Retina (tissue), 1 donor: ENCODE measurements around the gene CACNA1H.
"Not testable (repeated sequence)": the region's sequence is repeated elsewhere in the genome, so short reads cannot be mapped to it uniquely, and the experiment has no call there.

ENCODE experiments used
- DNase-seq: peaks from one replicate; pipeline ENCODE4 v3.0.0-alpha.2; 2016

The CACNA1H gene

DNA sequence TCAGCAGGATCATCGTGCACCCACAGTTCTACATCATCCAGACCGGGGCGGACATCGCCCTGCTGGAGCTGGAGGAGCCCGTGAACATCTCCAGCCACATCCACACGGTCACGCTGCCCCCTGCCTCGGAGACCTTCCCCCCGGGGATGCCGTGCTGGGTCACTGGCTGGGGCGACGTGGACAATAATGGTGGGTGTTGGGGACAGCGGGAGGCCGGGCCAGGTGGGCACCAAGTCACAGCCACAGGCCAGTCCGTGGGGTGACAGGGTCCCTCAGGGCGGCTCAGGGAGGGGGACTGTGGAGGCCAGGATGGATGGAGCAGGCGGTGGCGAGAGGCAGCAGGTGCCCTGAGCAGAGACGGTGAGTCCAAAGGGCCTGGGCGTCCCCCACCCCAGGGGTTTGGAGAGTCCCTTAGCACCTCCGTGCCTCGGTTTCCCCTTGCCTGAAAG is 104.0 kb downstream of the CACNA1H start:
- DNase-seq: no peak

DNA sequence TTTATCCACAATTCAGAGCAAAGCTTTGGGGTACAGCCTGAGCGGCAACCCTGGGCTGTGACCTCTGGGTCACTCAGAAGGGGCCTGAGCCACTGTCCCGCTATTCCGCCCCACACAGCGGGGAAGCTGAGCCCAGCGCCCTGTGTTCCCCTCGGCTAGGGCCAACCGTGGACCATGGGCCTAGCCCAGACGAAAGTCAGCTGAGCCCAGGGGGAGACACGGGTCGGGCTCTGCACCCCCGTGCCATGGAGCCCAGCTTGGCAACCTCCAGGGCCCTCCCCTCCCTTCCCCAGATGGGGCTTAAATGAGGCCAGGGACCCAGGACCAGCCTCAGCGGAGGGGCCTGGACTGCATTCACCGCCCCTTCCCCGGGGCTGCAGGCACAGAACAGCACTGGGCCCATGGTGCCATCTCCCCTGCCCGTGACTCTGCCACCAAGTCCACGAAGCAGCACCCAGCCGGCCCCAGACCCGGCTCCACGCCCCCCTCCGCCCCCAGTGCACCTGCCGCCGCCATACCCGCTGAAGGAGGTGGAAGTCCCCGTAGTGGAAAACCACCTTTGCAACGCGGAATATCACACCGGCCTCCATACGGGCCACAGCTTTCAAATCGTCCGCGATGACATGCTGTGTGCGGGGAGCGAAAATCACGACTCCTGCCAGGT is 104.8 kb downstream of the CACNA1H start:
- DNase-seq: no peak

DNA sequence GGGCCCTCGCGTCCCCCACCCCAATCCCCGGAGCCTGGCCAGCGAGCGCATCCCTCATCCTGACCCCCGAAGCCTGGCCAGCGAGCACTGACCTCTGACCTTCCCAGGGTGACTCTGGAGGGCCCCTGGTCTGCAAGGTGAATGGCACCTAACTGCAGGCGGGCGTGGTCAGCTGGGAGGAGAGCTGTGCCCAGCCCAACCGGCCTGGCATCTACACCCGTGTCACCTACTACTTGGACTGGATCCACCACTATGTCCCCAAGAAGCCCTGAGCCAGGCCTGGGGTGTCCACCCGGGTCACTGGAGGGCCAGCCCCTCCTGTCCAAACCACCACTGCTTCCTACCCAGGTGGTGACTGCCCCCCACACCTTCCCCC is 105.3 kb downstream of the CACNA1H start:
- DNase-seq: no peak

DNA sequence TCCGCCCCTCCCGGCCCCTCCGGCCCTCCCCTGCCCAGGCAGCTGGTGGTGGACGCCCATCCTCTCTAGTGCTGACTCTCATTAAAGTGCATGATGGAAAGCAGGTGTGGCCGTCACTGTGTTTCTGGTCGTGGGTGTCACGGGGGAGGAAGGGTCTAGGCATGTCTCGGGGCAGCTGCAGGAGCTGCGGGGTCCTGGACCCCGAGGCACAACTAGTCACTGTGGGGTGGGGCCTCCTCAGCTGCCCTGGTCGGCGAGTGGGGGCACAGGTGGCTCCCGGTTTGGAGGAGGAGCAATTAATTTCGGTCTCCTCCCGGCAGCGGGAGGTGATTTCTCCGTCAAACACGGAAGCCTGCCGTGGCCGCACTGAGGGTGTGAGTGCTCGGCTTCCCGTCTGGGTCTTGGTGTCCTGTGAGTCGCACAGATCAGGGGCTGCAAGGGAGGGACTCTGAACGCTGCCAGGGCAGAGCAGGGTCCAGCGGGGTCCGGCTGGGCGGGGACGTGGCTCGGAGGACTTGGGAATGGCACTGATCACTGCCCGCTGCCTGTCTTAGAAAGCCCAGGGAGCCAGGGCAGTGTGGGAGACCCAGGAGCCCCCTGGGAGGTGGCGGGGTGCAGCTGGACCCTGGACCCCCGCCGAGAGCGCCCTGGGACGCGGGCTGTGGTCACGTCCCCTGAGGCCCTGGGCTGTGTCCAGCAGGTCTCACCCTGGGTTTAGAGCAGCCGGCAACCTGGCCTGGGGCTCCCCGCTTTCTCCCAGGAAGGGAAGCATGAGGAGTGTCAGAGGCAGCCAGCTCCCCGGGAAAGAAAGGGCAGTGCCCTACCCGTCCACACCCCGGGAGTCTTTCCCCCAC is 106.2 kb downstream of the CACNA1H start:
- DNase-seq: peak; percentile 40

DNA sequence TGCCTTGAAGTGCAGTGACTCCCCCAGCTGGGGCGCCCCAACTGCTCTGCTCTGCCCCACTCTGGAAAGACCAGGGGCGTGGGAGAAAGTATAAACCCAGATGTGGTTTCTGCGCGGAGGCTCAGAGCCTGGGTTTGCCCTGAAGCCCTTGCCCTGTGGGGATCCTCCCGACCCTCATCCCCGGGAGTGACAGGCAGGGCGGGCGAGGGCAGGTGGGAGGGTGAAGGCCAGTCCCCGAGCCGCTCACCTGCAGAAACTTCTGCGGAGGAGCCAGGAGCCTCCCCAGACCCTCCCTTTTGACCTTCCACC is 106.8 kb downstream of the CACNA1H start:
- DNase-seq: no peak

DNA sequence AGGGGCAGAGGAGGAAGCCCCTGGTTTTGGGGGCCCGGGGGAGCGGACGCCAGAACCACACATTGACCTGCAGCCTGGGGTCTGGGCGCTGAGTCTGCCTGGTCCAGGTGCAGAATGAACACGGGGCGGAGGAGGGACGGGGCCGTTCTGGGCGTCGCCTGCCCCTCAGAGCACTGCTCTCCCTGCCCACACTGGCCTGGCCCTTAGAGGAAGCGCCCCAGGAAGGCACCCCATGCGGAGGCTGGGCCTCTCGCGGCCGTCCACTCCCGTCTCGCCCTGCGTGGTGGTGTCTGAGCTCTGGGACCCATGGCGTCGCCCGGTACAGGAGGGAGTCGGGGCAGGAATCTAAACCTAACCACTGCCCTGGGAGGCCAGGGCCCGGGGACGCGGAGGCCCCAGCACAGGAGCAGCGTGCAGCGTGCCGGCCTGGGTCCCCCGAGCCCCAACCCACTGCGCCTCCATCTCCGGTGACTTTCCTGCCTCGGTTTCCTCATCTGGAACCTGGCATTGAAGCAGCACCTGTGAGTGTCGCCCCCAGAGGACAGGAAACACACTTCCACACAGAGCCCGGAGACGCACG is 107.3 kb downstream of the CACNA1H start:
- no peak for DNase-seq

DNA sequence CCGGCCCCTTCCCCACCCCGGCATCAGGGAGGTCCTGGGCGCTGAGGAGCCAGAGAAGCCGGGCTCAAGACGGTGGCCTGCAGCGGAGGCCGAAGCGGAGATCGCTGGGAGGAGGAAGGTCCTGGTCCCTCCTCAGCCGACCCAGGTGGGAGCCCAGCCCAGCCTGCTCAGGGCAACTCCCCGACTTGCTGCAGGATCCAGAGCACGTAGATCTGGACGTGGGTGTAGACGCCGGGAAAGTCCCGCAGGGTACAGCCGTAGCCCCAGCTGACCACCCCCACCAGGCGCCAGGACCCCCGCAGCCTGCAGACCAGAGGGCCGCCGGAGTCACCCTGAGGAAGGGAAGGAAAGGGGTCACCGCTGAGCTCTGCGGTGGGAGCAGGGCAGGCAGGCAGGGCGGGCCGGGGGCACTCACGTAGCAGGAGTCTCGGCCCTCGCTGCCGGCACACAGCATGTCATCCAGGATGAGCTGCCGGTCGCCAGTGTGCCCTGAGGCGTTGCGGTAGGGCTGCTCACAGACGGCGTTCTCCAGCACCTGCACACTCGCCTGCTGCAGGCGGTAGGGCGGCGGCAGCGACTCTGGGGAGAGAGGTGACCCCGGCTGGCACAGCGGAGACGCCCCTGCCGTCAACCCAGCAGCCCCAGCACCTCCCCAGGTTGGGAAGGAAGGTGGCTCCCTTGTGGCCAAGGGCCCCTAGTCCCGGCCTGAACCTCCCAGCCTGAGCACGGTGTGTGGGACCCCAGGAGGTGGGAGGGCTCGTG is 108.4 kb downstream of the CACNA1H start:
- DNase-seq: peak; percentile 60

DNA sequence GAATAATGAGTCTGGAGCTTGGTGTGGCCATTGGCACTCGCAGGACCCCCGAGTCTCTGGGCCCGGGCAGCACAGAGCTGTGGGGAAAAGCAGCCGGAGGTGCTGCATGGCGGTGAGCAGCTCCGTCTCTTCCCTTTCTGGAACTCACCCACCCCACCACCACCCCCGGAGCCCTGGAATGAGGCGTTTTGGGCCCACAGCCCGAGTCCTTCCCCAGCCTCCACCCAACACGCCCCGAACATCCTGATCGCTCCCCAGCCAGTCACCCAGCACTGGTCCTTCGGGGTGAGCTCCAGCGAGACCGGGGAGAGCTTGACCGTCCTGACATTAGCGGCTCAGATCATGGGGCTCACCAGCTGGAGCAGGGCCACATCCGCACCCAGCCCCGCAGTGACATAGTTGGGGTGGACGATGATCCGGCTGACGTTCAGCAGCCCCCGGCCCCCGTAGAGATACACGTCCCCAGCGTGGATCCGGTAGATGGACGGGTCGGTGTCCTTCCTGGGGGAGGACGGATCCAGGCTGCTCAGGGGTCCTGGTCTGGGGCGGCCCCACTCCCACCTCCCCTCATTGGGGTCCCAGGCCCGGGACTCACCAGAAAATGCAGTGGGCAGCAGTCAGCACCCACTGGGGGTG is 109.4 kb downstream of the CACNA1H start:
- DNase-seq: no peak

DNA sequence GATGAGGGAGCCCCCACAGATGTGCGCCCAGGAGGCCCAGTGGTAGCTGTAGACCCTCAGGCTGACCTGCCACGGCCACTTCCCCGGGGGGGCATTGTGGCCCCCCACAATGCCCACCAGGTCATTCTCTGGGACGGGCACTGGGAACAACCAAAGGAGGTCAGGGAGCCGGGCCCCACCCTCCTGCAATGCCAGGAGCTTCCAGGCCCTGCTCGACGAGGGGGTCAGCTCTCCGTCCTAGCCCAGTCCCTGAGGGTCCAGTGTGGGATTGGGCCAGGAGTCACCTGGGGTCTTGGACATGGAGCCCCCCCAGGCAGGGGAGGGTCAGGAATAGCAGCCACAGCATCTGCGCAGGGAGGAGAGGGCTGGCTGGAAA is 109.9 kb downstream of the CACNA1H start:
- DNase-seq: no peak

DNA sequence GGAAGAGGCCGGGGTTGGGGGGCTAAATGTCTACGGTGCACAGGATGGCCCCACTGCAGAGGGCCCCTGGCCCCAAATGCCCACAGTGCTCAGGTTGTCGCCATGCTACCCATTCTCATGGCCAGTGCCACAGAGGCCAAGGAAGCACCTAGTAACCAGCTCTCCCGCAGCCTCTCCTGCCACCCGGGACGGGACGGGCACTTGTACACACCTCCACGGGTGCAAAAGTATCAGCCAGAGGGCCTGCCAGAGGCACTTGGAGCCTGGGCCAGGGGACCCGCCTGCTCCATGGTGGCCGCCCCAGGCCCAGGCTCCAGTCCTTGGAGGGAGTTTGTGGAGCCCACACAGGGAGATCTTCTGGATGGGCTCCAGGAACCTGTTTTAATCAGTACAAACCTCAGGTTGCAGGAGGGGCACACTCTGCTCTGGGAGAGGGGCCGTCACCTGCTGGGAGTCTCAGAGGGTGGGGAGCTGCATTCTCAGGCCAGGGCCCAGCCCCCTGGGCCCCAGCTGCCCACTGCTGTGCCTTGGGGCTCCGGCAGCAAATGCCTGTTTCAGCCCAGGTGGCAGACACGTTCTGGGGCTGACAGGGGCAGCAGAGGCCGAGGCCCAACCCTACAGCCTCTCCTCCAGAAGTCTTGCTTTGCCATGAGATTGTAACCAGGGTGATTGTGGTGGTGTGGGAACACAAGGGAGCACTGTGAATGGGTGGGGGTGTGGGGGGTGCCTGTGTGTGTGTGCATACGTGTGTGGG is 110.9 kb downstream of the CACNA1H start:
- no peak for DNase-seq

DNA sequence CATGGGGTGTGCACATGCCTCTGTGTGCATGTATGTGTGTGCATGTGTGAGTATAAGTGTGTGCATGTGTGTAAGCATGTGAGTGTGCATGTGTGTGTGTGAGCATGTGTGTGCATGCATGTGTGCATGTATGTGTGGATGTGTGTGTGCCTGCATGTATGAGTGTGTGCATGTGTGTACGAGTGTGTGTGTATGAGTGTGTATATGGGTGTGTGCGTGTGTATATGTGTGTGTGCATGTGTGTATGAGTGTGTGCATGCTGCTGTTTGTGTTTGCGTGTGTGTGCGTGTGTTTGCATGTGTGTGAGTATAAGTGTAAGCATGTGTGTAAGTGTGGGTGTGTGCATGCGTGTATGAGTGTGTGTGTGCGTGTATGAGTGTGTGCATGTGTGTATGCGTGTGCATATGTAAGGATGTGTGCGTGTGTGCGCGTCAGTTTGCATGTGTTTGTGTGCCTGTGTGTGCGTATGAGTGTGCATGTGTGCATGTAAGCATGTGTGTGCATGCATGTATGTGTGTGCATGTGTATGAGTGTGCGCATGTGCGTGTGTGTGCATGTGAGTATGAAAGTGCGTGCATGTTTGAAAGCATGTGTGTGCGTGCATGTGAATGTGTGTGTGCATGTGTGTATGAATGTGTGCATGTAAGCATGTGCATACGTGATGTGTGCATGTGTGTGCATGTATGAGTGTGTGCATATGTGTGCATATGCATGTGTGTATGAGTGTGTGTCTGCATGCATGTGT is 111.6 kb downstream of the CACNA1H start:
- no peak for DNase-seq

DNA sequence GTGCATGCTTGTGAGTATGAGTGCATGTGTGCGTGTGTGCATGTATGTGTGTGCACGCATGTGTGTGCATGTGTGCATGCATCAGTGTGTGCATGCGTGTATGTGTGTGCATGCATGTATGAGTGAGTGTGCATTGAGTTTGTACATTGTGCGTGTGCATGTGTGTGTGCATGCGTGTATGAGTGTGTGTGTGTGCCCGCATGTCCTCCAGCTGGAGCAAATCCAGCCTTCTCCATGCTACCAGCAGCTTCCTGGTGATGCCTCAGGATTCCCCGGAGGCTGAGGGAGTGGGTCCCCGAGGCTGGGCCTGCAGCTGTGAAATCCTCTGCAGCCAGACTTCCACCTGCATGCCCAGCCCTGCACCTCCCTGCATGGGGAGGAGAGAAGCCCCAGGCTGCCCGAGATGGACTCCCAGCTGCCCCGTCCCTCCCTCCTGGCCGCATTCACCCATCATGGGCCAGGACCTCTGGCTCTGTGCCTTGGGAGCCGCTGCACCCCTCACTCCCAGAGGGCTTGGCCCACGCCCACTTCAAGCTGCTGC is 112.3 kb downstream of the CACNA1H start:
- no peak for DNase-seq

DNA sequence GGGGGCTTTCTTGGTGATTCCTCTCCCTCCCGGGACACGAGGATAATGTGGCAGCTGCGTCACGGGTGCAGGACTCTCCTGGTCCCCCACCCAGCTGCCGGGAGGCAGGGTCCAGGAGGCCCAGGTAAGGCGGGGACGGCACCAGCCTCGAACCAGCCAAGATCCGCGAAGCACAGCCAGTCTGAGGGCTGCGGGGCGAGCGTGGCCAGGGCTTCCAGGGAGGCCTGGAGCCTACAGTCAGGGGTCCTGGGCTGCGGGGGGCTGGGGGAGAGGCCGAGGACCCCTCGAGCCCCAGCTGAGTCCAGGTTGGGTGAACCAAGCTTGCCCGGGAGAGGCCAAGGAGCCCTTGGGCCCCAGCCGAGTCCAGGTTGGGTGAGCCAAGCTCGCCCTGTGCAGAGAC is 112.9 kb downstream of the CACNA1H start:
- no peak for DNase-seq

DNA sequence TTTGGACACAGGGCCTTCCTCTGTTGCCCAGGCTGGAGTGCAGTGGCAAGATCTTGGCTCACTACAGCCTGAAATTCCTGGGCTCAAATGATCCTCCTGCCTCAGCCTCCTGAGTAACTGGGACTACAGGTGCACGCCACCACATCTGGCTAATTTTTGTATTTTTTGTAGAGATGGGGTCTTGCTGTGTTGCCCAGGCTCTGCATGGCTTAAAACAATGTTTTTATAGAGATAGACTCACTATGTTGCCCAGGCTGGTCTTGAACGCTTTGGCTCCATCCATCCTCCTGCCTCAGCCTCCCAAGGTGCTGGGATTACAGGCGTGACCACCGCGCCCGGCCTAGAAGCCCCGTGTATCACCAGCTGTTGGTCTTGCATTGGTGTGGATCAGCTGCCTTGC is 116.5 kb downstream of the CACNA1H start:
- DNase-seq: not testable (repeated sequence)

DNA sequence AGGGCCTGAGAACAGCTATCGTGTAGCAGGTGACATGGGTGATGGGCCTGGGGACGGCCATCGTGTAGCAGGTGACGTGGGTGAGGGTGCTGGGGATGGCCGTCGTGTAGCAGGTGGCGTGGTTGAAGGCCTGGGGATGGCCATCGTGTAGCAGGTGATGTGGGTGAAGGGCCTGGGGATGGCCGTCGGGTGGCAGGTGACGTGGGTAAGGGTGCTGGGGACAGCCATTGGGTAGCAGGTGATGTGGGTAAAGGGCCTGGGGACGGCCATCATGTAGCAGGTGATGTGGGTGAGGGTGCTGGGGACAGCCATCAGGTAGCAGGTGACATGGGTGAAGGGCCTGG is 118.4 kb downstream of the CACNA1H start:
- no peak for DNase-seq
